Hepatocyte (in vitro differentiated cells): ENCODE results near the gene CSNK2A1.

Source experiments
- CTCF ChIP-seq: fragments of 200-600 bp; sonication (generic); IDR thresholded peaks from 2 replicates; pipeline ENCODE4 v1.5.1; 2016; ENCODE audit warnings: antibody characterized with exemption, mild to moderate bottlenecking; ENCODE audit not compliant: poor library complexity
- EZH2 ChIP-seq: fragments of 200-600 bp; sonication (generic); IDR thresholded peaks from 2 replicates; pipeline ENCODE4 v1.6.1; 2016; ENCODE audit warnings: antibody characterized with exemption, mild to moderate bottlenecking, borderline replicate concordance
- EZH2phosphoT487 ChIP-seq: fragments of 200-600 bp; sonication (generic); IDR thresholded peaks from one replicate; pipeline ENCODE4 v1.6.1; 2018; ENCODE audit warnings: antibody characterized with exemption, mild to moderate bottlenecking, low read depth, moderate library complexity; ENCODE audit not compliant: unreplicated experiment, severe bottlenecking

- no peak for TF ChIP-seq CTCF
- no peak for TF ChIP-seq EZH2
- TF ChIP-seq EZH2phosphoT487, result no peak
Measured at GRCh38 chr20:537983-538382, 5.6 kb downstream of the CSNK2A1 start.
